GM19455 (cell line): Measurements from ENCODE around the gene DNM3.
"Not testable (repeated sequence)": the region's sequence is repeated elsewhere in the genome, so short reads cannot be mapped to it uniquely, and the experiment has no call there.

ENCODE experiments used
- ATAC-seq: cut with Tn5 transposase; IDR thresholded peaks from one replicate; pipeline ENCODE4 v1.9.1; 2021; ENCODE audit not compliant: unreplicated experiment

The DNM3 gene

DNA sequence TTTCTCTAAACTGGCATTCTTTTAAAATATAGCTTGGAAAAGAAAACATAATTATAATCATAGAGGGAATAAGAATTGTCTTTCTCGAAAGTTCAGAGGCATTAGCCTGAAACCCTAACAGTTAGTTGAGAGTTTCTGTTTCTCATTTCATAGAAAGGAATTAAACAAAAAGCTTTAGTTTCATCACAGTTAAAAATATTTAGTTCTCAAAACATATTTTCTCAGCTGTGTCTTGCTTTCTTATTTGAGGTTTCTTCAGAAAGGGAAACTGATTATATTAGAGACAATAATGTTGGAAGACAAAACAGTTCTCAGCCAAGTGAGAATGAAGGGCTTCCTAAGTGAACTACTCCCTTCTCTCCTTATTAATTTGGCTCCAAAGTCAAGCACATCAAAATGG lies 503.8 kb downstream of the DNM3 start:
- ATAC-seq: peak; percentile 33

DNA sequence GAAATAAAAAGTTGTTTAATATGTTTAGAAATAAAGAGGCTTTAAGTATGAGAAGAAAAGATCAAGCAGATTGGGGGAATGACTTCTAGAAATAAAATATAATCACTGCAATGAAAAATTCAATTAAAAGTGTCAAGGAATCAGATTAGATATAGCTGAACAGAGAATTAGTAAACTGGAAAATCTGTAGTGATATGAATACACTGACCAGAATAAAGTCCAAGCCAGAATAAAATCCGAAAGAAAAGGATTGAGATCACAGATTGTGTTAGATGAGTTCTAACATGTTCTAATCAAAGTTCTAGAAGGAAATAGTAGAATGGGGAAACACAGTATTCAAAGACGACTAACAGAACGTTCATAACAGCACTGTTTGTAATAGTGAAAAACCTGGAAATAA lies 506.1 kb downstream of the DNM3 start:
- no peak for ATAC-seq

- ATAC-seq: no peak
These were observed 509.6 kb downstream of the DNM3 start for GRCh38 chr1:172350856-172351255.

DNA sequence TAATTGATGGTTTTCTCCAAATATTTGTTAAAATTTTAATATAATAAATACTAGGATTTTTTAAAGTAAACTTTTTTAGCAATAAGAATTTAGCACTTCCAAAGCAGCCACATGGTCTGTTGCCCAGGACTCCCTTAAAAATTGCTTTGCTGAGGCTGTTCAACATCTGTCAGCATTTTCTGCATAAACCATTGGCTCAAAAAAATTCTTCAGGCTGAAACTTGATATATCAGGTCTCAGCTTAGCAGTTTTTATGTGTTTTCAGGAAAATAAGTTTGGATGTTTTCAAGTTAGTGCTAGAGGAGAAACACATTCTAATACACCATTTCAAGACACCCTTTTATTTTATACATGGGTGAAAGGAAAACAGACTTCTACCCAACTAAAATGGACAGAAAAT lies 510.0 kb downstream of the DNM3 start:
- no peak for ATAC-seq

- no peak for ATAC-seq
These were observed 510.5 kb downstream of the DNM3 start for GRCh38 chr1:172351754-172352161.

GRCh38 chr1:172352435-172352834 lies 511.1 kb downstream of the DNM3 start:
- no peak for ATAC-seq

DNA sequence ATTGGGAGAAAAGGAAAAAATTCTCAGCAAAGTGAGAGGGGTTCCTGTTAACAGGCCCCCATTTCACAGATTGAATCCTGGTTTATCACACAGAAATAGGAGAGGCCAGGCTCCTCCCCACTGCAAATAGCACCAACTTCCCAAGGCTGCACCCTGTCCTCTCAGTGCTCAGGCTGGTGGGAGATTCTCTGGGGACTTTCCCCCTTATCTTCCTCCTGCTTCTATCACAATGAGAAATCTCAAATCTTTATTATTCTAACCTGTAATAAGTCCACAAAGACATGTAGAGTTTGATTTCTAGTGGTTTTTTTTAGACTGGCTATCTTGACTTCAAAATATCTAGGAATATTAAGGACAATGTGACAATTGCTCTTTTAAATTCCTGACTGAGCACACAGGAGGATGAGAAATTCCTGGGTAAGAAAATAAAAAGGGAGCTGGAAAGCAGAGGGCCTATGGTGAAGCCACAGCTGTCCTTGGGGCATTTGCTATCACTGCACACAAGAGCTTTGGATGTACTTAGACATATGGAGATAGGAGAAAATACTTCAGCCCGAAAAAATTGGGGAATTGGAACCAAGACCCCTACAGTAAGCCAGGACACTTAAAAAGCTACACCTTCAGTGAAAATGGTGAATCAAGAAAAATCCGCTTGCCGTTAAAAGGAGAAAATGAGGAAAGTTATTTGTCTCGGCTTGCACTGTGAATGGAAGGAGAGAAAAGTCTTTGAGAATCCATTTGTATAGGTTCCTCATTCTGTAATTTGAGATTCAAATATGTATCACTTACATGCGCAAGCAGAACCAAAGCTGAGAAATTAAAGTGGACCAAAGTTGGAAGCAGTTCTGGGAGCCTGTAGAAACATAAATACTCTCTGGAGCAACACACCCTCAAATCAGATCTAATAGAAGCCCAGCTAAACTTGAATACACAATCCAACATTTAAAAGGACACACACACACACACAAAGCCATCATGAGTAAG lies 513.3 kb downstream of the DNM3 start:
- no peak for ATAC-seq

GRCh38 chr1:172356620-172357019 lies 515.3 kb downstream of the DNM3 start:
- no peak for ATAC-seq

DNA sequence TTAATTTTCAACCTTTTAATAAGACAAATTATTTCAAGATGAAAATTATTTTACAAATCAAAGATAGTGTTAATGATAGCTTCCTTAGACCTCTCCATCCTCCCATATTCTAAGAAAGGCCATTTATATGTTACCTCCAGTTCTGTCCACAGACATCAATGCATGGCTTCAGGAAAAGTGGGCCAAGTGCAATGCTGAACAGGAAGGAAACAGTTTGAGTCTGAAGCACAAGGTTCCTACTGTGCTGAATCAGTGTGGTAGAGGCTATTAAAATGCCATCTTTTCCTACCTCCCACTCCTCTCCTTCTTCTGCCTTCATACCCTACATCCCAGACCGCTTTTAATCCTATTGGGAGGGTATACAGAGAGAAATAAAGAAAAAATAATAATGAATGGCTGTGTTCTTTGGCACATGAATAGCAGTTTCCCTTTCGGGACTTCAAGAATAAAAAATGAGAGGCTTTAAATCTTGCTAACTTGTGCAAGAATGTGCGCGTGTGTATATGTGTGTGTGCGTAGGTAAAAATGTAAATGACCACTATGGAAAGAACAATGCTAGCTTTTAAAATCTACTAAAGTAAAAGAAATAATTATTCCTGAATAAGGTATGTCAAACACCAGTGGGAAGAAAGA lies 516.6 kb downstream of the DNM3 start:
- ATAC-seq: peak; percentile 8

- no peak for ATAC-seq
These were observed 518.2 kb downstream of the DNM3 start for GRCh38 chr1:172359491-172359999.

DNA sequence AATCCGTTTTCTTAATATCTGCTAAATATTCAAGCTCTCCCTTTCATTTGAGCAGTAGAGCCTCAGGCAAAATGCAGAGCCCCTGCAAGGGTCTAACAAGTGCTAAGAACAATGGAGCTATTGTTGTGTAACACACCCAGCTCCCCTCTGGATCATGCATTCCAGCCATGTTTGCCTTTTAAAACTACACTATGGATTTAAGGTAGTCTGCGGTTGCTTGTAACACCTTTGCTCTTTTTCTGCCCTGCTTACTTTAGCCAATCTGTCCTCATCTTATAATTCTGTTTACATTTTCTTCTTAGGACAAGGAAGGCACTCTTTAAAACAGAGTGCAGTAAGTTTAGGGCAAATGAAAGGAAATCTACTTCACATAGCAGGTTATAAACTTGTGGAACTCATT lies 519.2 kb downstream of the DNM3 start:
- no peak for ATAC-seq

GRCh38 chr1:172360985-172361384 lies 519.7 kb downstream of the DNM3 start:
- no peak for ATAC-seq

DNA sequence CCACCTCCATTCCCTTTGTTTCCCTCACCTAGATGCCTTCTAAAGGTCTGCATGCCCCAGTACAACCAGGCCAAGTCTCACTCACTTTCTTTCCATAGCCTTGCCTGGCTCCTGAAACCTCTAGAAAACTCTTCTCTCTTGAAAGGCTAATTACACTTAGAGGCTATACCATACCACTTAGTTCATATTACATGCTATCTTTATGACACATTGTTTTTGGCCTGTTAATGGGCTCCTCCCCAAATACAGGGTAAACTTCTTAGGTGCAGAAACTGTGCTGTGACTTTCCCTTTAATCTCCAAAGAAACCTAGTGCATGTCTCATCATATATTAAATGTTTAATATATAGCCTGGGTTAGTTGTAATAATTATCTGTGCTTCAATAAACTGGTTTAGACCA lies 522.6 kb downstream of the DNM3 start:
- no peak for ATAC-seq

DNA sequence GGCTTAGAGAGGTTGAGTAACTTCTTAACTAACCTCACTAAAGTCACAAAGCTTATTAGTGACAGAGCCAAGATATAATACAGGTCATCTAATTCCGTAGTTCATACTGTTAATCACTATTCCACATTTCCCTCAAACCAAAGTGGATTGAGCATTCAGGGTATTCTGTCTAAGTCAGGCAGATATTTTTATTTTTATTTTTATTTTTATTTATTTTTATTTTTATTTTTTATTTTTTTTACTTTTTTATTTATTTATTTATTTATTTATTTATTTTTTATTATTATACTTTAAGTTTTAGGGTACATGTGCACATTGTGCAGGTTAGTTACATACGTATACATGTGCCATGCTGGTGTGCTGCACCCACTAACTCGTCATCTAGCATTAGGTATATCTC lies 530.3 kb downstream of the DNM3 start:
- not testable (repeated sequence) for ATAC-seq

DNA sequence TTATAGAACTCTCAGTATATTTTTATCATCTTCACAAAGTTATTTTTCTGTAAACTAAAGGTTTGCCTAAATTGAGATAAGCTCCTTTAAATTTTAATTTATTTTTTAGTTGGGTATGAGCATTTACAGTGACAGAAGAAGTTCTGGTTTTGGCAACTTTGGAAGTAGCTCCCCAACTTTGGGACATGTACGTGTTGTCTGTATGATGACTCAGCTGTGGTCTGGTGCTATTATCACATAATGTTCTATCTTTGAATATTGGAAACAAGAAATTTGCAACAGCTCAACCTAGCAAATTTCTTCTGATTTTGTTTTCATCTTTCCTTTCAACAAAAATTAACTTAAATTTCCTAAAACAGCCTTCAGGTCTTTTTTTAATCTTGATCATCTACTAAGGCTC lies 532.6 kb downstream of the DNM3 start:
- ATAC-seq: no peak

GRCh38 chr1:172375211-172375631 lies 533.9 kb downstream of the DNM3 start:
- no peak for ATAC-seq

DNA sequence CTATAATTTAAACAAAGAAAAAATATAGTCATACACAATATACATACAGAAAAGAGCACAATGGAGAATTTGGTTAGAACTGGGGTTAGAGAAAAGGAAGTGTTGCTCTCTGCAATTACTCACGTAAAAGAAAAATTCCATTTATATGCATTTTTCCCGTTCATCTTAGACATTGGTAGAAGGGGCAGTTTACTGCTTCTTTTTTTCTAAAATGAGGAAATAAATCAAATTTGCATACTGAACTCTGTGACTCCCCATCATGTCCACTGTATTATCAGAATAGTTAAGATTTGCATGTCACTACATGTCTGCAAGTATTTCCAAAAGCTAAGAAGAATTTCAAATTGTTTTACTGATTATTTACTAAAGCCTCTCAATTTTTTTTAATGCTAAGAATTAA lies 535.1 kb downstream of the DNM3 start:
- ATAC-seq: no peak

DNA sequence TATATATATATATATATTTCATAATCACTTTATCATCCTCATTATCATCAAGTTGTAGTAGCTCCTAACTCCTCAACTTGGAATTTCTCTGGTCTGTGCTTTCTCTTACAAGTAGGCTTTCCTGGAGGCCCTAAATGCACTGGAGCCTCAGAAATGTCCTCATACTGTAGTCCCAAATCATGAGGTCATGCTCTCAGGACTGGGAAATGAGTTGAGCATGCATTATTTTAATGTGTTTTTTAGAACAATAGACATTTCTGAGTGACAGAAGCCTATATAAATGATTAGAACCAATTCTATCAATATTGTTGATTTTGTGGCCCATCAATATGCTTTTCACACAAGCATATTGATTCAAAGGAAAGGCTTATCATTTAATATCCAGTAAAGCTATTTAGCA lies 536.3 kb downstream of the DNM3 start:
- ATAC-seq: no peak

DNA sequence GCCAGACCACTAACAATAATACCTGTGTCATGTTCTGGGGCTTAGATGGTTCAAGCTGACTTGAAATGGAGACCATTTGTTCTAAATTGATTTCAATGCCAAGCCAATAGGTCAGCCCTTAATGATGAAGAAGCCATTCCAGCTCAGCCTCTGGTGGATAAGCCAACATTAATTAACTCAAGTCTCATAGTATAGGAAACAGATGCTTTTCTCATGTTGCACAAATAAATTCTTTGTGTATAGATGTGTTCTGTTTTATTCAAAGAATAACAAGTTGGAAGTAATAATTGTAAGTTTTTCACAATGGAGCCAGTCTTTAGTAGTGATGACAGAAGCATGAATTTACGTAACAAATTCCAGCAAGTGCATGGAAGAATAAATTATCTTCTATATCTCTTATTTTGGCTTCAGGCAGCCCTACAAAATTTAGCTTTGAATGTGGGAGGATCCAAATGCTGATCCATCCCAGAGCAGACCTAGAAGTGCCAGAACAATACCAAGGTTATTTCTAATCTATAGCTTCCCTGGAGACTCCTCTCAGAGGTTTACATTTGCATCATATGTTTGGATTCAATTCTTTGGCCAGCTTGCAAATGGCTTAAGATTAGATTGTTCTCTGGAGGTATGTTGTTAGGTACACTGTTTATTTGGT lies 536.9 kb downstream of the DNM3 start:
- ATAC-seq: no peak

- ATAC-seq: peak; percentile 89
These were observed 539.3 kb downstream of the DNM3 start for GRCh38 chr1:172380441-172381244.

DNA sequence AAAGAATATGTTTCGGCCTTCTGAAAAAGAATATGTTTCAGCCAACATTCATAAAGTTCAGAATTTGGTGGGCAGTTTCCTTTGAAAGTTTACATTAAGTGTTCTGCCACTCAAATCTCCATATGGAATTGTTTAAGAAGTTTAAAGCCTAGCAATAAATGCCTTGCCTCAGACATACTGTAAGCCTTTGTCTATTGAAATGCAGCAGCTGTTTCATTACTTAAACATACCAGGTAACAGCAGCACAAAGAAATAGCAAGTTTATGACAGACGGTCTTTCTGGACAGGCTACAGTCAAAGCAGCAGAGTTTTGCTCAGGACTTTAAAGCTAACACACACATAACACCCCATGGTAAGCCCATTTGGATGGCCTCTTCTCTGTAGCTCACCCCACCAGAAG lies 540.6 kb downstream of the DNM3 start:
- ATAC-seq: no peak
